GM23338 (cell line): ENCODE results near the gene HCRT. TPM values are rescaled to one million over a fixed set of nuclear protein-coding genes. Genes with fewer than 3 reads are reported as not detected.

Source experiments
- ATAC-seq: fragments of 200-7000 bp; cut with Tn5 transposase; 3 replicates; pipeline ENCODE4 v1.9.1; 2020
- DNase-seq: peaks from one replicate; pipeline ENCODE4 v3.0.0-alpha.2; 2015; ENCODE audit warnings: low spot score
- H2AFZ ChIP-seq: fragments of 200-600 bp; sonication (generic); 2 replicates; pipeline ENCODE4 v1.8.0; 2016; ENCODE audit warnings: antibody characterized with exemption, mild to moderate bottlenecking, moderate library complexity
- H3F3A ChIP-seq: fragments of 200-600 bp; sonication (generic); replicated peaks from 2 replicates; pipeline ENCODE4 v1.8.0; 2017; ENCODE audit warnings: antibody characterized with exemption, mixed run types, low read depth
- H3K27ac ChIP-seq: fragments of 200-600 bp; sonication (generic); 2 replicates; pipeline ENCODE4 v1.6.1; 2016; ENCODE audit warnings: low read depth
- H3K27me3 ChIP-seq: fragments of 200-600 bp; sonication (generic); 2 replicates; pipeline ENCODE4 v1.8.0; 2016; ENCODE audit warnings: mild to moderate bottlenecking, mixed run types, moderate library complexity; ENCODE audit not compliant: insufficient read depth
- H3K36me3 ChIP-seq: fragments of 200-600 bp; sonication (generic); 2 replicates; pipeline ENCODE4 v1.8.0; 2016; ENCODE audit warnings: mild to moderate bottlenecking; ENCODE audit not compliant: insufficient read depth
- H3K4me1 ChIP-seq: fragments of 200-600 bp; sonication (generic); 2 replicates; pipeline ENCODE4 v1.8.0; 2016; ENCODE audit warnings: mild to moderate bottlenecking, moderate library complexity; ENCODE audit not compliant: insufficient read depth
- H3K4me2 ChIP-seq: fragments of 200-600 bp; sonication (generic); 2 replicates; pipeline ENCODE4 v1.7.1; 2017; ENCODE audit warnings: mixed run types
- H3K4me3 ChIP-seq: fragments of 200-600 bp; sonication (generic); 2 replicates; pipeline ENCODE4 v1.6.1; 2016; ENCODE audit warnings: mixed run types
- H3K79me2 ChIP-seq: fragments of 200-600 bp; sonication (generic); replicated peaks from 2 replicates; pipeline ENCODE4 v1.8.0; 2017; ENCODE audit warnings: mild to moderate bottlenecking; ENCODE audit not compliant: insufficient read depth
- H3K9me2 ChIP-seq: fragments of 200-600 bp; sonication (generic); 2 replicates; pipeline ENCODE4 v1.8.0; 2017; ENCODE audit not compliant: insufficient read depth
- H4K20me1 ChIP-seq: fragments of 200-600 bp; sonication (generic); replicated peaks from 2 replicates; pipeline ENCODE4 v1.8.0; 2017; ENCODE audit warnings: mild to moderate bottlenecking; ENCODE audit not compliant: insufficient read depth
- H3K27ac Mint-ChIP-seq: 2 replicates; pipeline ENCODE4 v1.8.0; 2020; ENCODE audit warnings: inconsistent platforms, mild to moderate bottlenecking, moderate library complexity, mixed read lengths
- H3K27me3 Mint-ChIP-seq: 3 replicates; pipeline ENCODE4 v1.8.0; 2022; ENCODE audit warnings: low read depth, mild to moderate bottlenecking, moderate library complexity, mixed read lengths, inconsistent platforms; ENCODE audit not compliant: insufficient read depth, poor library complexity
- H3K36me3 Mint-ChIP-seq: 3 replicates; pipeline ENCODE4 v1.8.0; 2021; ENCODE audit warnings: low read depth, mild to moderate bottlenecking, inconsistent platforms, moderate library complexity, mixed read lengths
- H3K4me1 Mint-ChIP-seq: 3 replicates; pipeline ENCODE4 v1.8.0; 2020; ENCODE audit warnings: mild to moderate bottlenecking, inconsistent platforms, mixed read lengths
- H3K4me3 Mint-ChIP-seq: 3 replicates; pipeline ENCODE4 v1.8.0; 2021; ENCODE audit warnings: moderate library complexity, mild to moderate bottlenecking, inconsistent platforms, mixed read lengths
- H3K9me3 Mint-ChIP-seq: 3 replicates; pipeline ENCODE4 v1.8.0; 2020; ENCODE audit warnings: moderate library complexity, mild to moderate bottlenecking, inconsistent platforms, mixed read lengths
- CREB1 ChIP-seq: fragments of 250-450 bp; sonication (Bioruptor Pico); IDR thresholded peaks from 2 replicates; pipeline ENCODE4 v1.5.0; 2020; ENCODE audit warnings: low read depth, mild to moderate bottlenecking, moderate library complexity
- CTCF ChIP-seq, 2 experiments: fragments of 200-600 bp in 1 of 2; sonication (generic) in 1 of 2; conservative IDR thresholded peaks; 2 replicates each; pipeline versions ENCODE4 v1.5.1 to v1.6.1; 2016 to 2017; ENCODE audit warnings: antibody characterized with exemption in 2 of 2, low read depth in 2 of 2, mild to moderate bottlenecking in 2 of 2, moderate library complexity in 1 of 2
- ETS1 ChIP-seq: IDR thresholded peaks from 2 replicates; pipeline ENCODE4 v1.6.1; 2016; ENCODE audit warnings: antibody characterized with exemption
- EZH2phosphoT487 ChIP-seq: fragments of 200-600 bp; sonication (generic); IDR thresholded peaks from one replicate; pipeline ENCODE4 v1.8.1; 2018; ENCODE audit warnings: antibody characterized with exemption; ENCODE audit not compliant: unreplicated experiment
- JUNB ChIP-seq: IDR thresholded peaks from one replicate; pipeline ENCODE4 v1.6.1; 2016; ENCODE audit warnings: antibody characterized with exemption; ENCODE audit not compliant: unreplicated experiment
- NANOG ChIP-seq: IDR thresholded peaks from 2 replicates; pipeline ENCODE4 v1.6.1; 2016; ENCODE audit warnings: antibody characterized with exemption, borderline replicate concordance
- POLR2AphosphoS5 ChIP-seq: IDR thresholded peaks from 2 replicates; pipeline ENCODE4 v1.6.1; 2016; ENCODE audit warnings: antibody characterized with exemption, low read depth
- STAT1 ChIP-seq: IDR thresholded peaks from one replicate; pipeline ENCODE4 v1.6.1; 2016; ENCODE audit warnings: antibody characterized with exemption; ENCODE audit not compliant: unreplicated experiment
- ZNF114 ChIP-seq: fragments of 250-450 bp; sonication (Bioruptor Pico); IDR thresholded peaks from 2 replicates; pipeline ENCODE4 v1.5.0; 2020; ENCODE audit warnings: mild to moderate bottlenecking, moderate library complexity
- ZNF331 ChIP-seq: fragments of 250-450 bp; sonication (Bioruptor Pico); IDR thresholded peaks from 2 replicates; pipeline ENCODE4 v1.5.0; 2020; ENCODE audit warnings: low read depth, mild to moderate bottlenecking, moderate library complexity
- ZNF462 ChIP-seq: fragments of 250-450 bp; sonication (Bioruptor Pico); IDR thresholded peaks from 2 replicates; pipeline ENCODE4 v1.5.0; 2020; ENCODE audit warnings: mild to moderate bottlenecking, moderate library complexity
- polyA plus RNA-seq: library from polyadenylated mRNA; unstranded; fragments of >200 nt; fragmentation: Nextera tagmentation; extraction: Ambion mirVana; gene quantifications from 2 replicates; pipeline ENCODE4 v1.2.1, GENCODE V29; 2016
- total RNA-seq: library from RNA; depleted of rRNA; stranded (reverse); fragments of >200 nt; shearing (Covaris generic); gene quantifications from 2 replicates; pipeline ENCODE4 v1.2.3, GENCODE V29; 2014

The HCRT gene
- total and polyA plus RNA-seq, 2 experiments from 2014 or later = not detected

- no peak for TF ChIP-seq CTCF (conservative IDR thresholded peaks at IDR 0.05; ENCODE audit: low read depth in 2 of 2)
- TF ChIP-seq POLR2AphosphoS5 = no peak
- TF ChIP-seq NANOG = no peak
- TF ChIP-seq ZNF114 (CRISPR knock-in tag) = no peak
These were observed 19.0 kb downstream of the HCRT start (continued) for GRCh38 chr17:42166196-42166763.

- Histone ChIP-seq H3K79me2 (no peaks in the 10 kb centered on the region), H3K9me2 (no peaks in the 10 kb centered on the region), H3K36me3 (no peaks in the 10 kb centered on the region), H3F3A (no peaks in the 10 kb centered on the region), H3K4me1 (no peaks in the 10 kb centered on the region; the same call in 1 of the 2 replicates), H3K27ac (no peak overlapping the region), H2AFZ (no peak overlapping the region), H3K4me3 (no peak overlapping the region), H3K27me3 (no peaks in the 10 kb centered on the region), H3K4me2 (no peak overlapping the region), H4K20me1 (no peaks in the 10 kb centered on the region; the same call in 1 of the 2 replicates)
- ATAC-seq (no peak), DNase-seq (no peak)
- no peaks in the 10 kb centered on the region for H3K36me3 Mint-ChIP-seq
- H3K9me3 Mint-ChIP-seq = no peaks in the 10 kb centered on the region
- H3K27ac Mint-ChIP-seq = no peak overlapping the region
- H3K4me1 Mint-ChIP-seq = peaks cover 4% of the 10 kb centered on the region
- H3K4me3 Mint-ChIP-seq = no peak overlapping the region
- peaks cover 16% of the 10 kb centered on the region for H3K27me3 Mint-ChIP-seq
- no peak for TF ChIP-seq CTCF (conservative IDR thresholded peaks at IDR 0.05; ENCODE audit: low read depth in 2 of 2)
- no peak for TF ChIP-seq JUNB
- no peak for TF ChIP-seq ETS1
- TF ChIP-seq STAT1 = no peak
- TF ChIP-seq ZNF331 (CRISPR knock-in tag) = no peak
- no peak for TF ChIP-seq CREB1 (CRISPR knock-in tag)
- no peak for TF ChIP-seq ZNF462 (CRISPR knock-in tag)
- no peak for TF ChIP-seq ZNF114 (CRISPR knock-in tag)
- no peak for TF ChIP-seq EZH2phosphoT487
These were observed 19.5 kb downstream of the HCRT start for GRCh38 chr17:42165751-42166150.
